HG02759 (cell line): ENCODE data around the gene BIRC2.
"Not testable (repeated sequence)": the region's sequence is repeated elsewhere in the genome, so short reads cannot be mapped to it uniquely, and the experiment has no call there.

Source experiments
- ATAC-seq: cut with Tn5 transposase; IDR thresholded peaks from one replicate; pipeline ENCODE4 v1.9.1; 2021; ENCODE audit warnings: mild to moderate bottlenecking, moderate library complexity; ENCODE audit not compliant: unreplicated experiment

BIRC2 gene

GRCh38 chr11:102374633-102375424 lies 27.8 kb downstream of the BIRC2 start:
- ATAC-seq: not testable (repeated sequence)

GRCh38 chr11:102375720-102376399 lies 28.8 kb downstream of the BIRC2 start:
- ATAC-seq: no peak

- no peak for ATAC-seq
Measured at GRCh38 chr11:102377891-102378290, 30.9 kb downstream of the BIRC2 start.

- no peak for ATAC-seq
Measured at GRCh38 chr11:102378818-102379217, 31.8 kb downstream of the BIRC2 start.

GRCh38 chr11:102382384-102382783 lies 35.4 kb downstream of the BIRC2 start:
- no peak for ATAC-seq

GRCh38 chr11:102383839-102384238 lies 36.8 kb downstream of the BIRC2 start:
- ATAC-seq: no peak

- no peak for ATAC-seq
Measured at GRCh38 chr11:102384419-102385079, 37.5 kb downstream of the BIRC2 start.

GRCh38 chr11:102385085-102386007 lies 38.3 kb downstream of the BIRC2 start:
- no peak for ATAC-seq

- ATAC-seq: no peak
Measured at GRCh38 chr11:102386136-102386734, 39.2 kb downstream of the BIRC2 start.

GRCh38 chr11:102387043-102387781 lies 40.2 kb downstream of the BIRC2 start:
- ATAC-seq: no peak

- ATAC-seq: no peak
Measured at GRCh38 chr11:102389253-102389652, 42.2 kb downstream of the BIRC2 start.

- peak; percentile 88 for ATAC-seq
Measured at GRCh38 chr11:102390667-102391465, 43.9 kb downstream of the BIRC2 start.

GRCh38 chr11:102391549-102392237 lies 44.7 kb downstream of the BIRC2 start:
- no peak for ATAC-seq

- no peak for ATAC-seq
Measured at GRCh38 chr11:102393272-102393730, 46.3 kb downstream of the BIRC2 start.

- no peak for ATAC-seq
Measured at GRCh38 chr11:102395720-102396393, 48.8 kb downstream of the BIRC2 start.

GRCh38 chr11:102396708-102397563 lies 49.9 kb downstream of the BIRC2 start:
- ATAC-seq: no peak

- no peak for ATAC-seq
Measured at GRCh38 chr11:102398297-102398696, 51.3 kb downstream of the BIRC2 start.
